HG03378 (cell line): Measurements from ENCODE around the gene SPTBN4.
"Not testable (repeated sequence)": the region's sequence is repeated elsewhere in the genome, so short reads cannot be mapped to it uniquely, and the experiment has no call there.

Source experiments
- ATAC-seq: cut with Tn5 transposase; IDR thresholded peaks from one replicate; pipeline ENCODE4 v1.9.1; 2021; ENCODE audit warnings: mild to moderate bottlenecking, moderate library complexity; ENCODE audit not compliant: unreplicated experiment

SPTBN4 gene

DNA sequence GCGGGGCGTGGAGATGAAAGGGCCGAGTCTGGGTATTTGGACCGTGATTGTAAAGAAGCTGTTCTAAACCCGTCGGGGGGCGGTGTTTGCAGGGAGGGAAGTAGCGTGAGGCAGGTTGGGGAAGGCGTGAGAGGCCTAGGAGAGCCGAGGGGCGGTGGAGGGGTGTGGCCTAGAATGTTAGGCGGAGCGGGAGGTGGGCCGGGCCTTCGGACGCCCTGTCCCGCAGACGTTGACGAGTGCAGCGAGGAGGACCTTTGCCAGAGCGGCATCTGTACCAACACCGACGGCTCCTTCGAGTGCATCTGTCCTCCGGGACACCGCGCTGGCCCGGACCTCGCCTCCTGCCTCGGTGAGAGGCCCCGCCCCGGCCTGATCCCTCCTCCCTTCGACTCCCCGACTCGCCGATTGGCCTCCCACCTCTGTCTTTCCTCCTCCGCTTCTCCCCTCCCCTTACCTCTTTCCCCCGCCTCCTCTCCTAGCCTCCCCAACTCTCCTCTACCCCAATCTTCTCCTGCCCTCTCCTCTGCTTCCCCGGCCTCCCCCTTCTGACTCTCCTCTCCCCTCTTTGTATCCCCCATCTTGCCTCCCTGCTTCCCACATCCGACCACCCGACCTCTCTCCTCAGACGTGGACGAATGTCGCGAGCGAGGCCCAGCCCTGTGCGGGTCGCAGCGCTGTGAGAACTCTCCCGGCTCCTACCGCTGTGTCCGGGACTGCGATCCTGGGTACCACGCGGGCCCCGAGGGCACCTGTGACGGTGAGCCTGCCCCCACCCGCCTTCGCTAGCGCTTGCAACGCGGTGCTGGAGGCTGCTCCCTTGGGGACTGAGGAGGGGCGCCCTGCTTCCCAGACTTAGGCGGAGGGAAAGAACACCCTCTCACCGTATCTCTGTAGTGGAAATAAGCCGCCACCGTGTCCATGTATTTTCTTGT, 147.2 kb downstream of the SPTBN4 start:
- no peak for ATAC-seq

DNA sequence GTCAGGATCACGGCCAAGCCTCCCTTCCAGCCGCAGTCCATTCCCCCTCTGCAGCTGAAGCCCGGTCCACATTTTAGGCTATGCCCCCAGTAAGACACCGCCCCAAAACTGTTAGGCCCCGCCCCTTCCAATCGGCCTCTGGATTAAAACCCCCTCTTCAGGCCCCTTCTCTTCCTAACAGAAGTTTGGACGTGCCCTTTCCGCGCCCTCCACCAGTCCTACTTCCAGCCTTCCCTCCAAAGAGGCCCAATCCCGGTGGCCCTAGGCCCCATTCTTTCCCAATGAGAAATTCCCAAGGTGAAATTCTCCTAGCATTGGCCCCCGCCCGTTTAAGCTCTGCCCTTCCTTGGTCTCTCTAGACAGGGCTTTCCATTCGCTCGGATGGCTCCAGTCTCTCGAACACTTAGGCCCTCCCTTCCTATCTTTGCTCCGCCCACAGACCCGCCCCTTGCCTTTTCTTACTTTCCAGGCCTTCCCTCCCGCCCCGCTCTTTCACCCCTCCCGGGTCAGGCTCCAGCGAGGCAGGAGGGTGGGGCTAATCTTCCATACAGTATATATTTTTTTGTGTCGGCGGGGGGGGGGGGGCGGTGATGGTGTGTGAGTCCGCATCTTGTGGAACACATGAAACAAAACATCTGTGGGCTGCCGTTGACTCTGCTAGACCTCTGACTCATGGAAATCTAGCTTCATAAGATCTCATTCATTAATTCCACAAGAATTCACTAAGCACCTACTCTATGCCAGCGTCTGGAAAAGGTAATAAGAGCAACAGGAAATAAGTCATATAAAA, 148.0 kb downstream of the SPTBN4 start:
- no peak for ATAC-seq

DNA sequence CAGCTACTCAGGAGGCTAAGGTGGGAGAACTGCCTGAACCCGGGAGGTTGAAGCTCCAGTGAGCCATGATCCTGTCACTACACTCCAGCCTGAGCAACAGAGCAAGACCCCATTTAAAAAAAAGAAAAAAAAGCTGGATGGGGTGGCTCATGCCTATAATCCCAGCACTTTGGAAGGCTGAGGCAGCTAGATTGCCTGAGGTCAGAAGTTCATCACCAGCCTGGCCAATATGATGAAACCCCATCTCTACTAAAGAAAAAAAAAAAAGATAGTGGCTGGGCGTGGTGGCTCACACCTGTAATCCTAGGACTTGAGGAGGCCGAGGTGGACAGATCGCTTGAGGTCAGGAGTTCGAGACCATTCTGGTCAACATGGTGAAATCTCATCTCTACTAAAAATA, 149.4 kb downstream of the SPTBN4 start:
- ATAC-seq = no peak

DNA sequence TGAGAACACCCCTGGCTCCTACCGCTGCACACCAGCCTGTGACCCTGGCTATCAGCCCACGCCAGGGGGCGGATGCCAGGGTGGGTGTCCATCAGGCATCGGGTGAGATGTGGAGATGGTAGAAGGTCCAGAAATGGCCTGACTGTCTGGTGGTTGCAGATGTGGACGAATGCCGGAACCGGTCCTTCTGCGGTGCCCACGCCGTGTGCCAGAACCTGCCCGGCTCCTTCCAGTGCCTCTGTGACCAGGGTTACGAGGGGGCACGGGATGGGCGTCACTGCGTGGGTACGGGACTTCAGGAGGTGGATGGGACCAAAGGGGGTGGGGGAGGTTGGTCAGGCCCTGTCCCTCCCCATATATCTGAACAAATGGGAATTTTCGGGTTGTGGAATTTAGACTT, 150.1 kb downstream of the SPTBN4 start:
- ATAC-seq = no peak

DNA sequence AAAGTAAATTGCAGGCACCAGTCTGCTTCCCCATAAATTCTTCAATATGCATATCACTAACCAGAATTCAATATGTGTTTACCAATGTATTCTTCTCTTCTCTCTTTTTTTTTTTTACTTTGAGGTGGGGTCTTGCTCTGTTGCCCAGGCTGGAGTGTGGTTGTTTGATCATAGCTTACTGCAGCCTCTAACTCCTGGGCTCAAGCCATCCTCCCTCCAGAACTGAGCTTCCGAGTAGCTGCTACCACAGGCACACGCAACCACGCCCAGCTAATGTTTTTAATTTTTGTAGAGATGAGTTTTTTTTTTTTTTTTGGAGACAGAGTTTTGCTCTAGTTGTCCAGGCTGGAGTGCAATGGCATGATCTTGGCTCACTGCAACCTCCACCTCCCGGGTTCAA, 151.2 kb downstream of the SPTBN4 start:
- no peak for ATAC-seq

DNA sequence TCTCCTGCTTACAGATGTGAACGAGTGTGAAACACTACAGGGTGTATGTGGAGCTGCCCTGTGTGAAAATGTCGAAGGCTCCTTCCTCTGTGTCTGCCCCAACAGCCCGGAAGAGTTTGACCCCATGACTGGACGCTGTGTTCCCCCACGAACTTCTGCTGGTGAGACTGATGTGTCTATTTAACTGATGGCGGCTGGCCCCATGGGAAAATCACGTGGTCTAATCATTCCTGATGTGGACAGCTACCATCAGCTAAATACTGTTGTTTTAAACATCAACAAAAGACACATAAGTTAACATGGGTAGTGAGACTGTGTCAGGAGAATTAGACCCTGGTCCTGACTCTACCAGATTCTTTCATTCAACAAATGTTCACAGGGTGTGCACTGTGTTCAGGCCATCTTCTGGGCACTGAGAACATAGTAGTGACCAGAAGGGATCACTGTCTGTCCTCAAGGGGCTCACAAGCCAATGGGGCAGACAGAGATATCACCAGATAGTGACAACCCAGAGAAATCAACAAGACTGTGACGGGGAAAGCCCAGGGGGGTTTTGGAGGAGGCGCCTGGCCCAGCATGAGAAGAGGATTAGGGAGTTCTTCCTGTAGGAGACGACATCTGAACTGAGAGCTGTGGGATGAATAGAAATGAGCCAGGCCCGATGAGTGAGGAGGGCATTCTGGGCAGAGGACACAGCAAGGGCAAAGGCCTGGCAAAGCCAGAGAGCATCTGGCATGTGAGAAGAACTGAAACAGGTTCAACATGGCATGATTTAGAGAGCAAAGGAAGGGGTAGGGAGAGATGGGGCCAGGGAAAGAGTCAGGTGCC, 152.7 kb downstream of the SPTBN4 start:
- no peak for ATAC-seq

DNA sequence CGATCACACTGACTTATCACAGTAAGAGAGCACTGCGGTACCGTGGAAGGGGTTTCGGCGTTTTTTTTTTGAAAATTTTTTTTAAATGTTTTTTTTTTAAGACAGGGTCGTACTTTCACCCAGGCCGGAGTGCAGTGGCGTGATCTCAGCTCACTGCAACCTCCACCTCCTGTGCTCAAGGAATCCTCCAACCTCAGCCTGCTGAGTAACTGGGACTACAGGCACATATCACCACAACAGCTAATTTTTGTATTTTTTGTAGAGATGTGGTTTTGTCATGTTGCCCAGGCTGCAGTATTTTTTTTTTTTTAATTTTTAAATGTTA, 153.3 kb downstream of the SPTBN4 start:
- ATAC-seq = no peak

DNA sequence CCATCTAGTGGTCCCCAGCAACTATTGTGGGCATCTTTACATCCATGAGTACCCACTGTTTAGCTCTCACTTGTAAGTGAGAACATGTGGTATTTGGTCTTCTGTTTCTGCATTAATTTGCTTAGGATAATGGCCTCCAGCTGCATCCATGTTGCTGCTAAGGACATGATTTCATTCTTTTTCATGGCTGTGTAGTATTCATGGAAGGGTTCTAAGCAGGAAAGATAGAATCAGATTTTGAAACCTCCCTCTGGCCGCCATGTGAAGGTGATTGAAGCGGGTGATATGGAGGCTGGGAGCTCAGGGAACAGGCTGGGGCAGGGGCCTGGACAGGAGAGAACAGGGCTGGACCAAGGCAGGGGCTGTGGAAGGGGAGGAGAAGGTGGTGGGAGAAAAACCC, 154.5 kb downstream of the SPTBN4 start:
- no peak for ATAC-seq

DNA sequence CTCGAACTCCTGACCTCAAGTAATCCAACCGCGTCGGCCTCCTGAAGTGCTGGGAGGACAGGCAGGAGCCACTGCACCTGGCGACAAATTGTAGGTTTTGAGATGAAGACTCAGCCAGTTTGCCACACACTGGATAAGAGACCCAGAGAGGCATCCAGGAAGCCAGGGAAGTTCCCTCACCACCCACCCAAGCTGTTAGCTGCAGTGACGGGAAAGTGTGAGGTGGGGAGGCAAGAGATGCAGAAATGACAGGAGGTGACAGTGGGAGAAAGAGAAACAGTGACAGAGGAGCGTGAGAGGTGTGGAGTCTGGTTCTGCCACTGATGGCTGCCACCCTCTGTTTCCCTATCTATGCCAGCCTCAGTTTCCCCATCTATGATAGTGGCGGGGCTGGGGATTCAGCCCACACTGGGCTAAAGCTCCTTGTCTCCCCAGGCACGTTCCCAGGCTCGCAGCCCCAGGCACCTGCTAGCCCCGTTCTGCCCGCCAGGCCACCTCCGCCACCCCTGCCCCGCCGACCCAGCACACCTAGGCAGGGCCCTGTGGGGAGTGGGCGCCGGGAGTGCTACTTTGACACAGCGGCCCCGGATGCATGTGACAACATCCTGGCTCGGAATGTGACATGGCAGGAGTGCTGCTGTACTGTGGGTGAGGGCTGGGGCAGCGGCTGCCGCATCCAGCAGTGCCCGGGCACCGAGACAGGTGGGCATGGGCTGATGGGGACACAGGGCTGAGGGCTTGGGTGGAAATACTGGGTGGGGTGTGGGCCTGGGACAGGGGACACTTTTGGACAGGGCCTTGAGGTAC, 155.4 kb downstream of the SPTBN4 start:
- ATAC-seq = no peak

DNA sequence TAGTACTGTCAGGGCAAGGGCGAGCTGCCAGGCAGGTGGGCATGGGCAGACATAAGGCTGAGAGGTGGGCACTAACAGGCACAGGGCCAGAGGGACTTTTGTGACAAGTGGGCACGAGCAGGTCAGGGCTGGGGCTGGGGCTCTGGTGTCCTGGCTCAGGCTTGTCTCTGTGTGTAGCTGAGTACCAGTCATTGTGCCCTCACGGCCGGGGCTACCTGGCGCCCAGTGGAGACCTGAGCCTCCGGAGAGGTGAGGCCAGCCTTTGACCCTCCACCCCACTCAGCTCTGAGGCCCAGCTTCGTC, 155.9 kb downstream of the SPTBN4 start:
- ATAC-seq = no peak

DNA sequence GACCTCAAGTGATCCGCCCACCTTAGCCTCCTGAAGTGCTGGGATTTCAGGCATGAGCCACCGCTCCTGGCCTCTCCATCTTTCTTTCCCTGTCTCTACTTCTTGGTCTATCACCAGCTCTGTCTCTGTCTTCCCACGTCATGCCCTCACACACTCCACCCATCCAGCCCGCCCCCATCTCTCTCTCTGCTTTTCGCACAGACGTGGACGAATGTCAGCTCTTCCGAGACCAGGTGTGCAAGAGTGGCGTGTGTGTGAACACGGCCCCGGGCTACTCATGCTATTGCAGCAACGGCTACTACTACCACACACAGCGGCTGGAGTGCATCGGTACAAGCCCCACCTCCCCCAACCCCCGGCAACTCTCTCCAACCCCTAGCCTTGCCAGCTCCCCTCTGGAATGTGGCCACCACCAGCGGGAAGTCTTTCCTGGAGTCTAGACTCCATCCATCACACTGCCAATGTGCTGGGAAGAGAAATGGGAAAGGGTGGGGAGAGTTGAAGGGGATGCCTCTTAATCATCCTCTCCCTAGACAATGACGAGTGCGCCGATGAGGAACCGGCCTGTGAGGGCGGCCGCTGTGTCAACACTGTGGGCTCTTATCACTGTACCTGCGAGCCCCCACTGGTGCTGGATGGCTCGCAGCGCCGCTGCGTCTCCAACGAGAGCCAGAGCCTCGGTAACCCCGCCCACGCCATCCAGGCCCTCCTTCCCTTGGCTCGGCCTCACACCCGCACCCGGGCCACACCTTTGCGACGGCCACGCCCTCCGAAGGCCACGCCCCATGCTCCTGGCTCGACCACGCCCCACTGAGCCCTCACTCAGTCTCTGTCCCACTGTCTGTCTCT, 156.8 kb downstream of the SPTBN4 start:
- ATAC-seq = no peak

DNA sequence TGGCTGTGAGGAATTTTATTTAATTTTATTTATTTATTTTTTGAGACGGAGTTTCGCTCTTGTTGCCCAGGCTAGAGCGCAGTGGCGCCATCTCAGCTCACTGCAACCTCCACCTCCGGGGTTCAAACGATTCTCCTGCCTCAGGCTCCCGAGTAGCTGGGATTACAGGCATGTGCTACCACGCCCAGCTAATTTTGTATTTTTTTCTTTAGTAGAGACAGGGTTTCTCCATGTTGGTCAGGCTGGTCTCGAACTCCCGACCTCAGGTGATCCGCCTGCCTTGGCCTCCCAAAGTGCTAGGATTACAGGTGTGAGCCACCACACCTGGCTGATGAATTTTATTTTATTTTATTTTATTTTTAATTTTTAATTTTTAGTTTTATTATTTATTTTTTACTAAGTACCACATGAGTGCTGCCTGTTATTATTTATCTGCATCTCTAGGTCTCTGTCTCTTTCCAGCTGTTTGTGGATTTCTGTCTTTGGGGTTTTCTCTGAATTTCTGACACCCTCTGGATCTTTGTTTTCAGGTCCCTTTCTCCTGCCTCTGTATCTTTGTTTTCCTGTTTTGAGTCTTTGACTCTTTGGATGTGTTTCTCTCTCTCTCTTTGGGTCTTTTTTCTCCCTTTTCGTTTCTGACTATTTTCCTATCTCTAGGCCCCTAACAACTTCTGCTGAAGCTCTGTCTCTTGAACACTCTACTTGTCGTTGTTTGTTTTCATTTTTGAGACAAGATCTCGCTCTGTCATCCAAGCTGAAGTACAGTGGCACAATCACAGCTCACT, 157.8 kb downstream of the SPTBN4 start:
- not testable (repeated sequence) for ATAC-seq

DNA sequence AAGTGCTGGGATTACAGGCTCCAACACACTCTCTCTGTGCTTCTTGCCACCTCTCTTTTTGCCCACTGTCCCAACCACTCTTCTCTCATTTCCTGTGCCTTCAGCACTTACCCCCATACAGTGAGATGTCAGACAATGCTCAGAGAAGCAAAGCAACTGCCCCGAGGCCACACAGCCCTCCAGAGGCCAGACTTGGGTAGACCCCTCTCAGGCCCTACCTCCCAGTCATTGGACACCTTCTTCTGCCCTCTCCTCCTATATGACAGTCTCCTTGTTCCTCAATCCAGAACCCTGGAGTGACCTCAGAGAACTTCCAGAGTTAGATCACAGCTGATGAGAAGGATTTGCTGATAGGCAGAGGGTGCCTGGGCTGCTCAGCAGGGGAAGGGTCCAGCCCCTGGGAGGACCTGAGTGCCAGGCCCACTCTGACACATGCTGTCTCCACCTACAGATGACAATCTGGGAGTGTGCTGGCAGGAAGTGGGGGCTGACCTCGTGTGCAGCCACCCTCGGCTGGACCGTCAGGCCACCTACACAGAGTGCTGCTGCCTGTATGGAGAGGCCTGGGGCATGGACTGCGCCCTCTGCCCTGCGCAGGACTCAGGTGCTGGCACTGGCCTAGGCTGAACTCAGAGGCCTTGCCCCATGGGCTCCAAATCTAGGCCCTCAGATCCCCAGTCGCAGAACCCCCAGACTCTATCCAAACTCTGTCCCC, 158.8 kb downstream of the SPTBN4 start:
- ATAC-seq = no peak
